Neural cell (in vitro differentiated cells): ENCODE data around the gene HOXA10. TPM values are rescaled to one million over a fixed set of nuclear protein-coding genes. Genes with fewer than 3 reads are reported as not detected.
A peak's percentile ranks its signal among the peaks of the same experiment; 100 is the strongest.

ENCODE experiments used
- H2AFZ ChIP-seq: fragments of 200-600, 300-800 bp; sonication (generic), shearing (Covaris generic); 2 replicates; pipeline ENCODE4 v1.6.0; 2014; ENCODE audit warnings: low read depth, mild to moderate bottlenecking, antibody characterized with exemption, low read length, moderate library complexity
- H3F3A ChIP-seq: fragments of 200-600 bp; shearing (Covaris generic); 2 replicates; pipeline ENCODE4 v1.6.1; 2016; ENCODE audit warnings: mild to moderate bottlenecking, moderate library complexity, mixed read lengths, antibody characterized with exemption, low read length; ENCODE audit not compliant: insufficient read depth, poor library complexity, severe bottlenecking
- H3K27ac ChIP-seq: fragments of 200-600, 300-800 bp; sonication (generic), shearing (Covaris generic); 2 replicates; pipeline ENCODE4 v1.5.1; 2014; ENCODE audit warnings: mild to moderate bottlenecking, low read length, moderate library complexity
- H3K27me3 ChIP-seq: fragments of 300-800, 200-600 bp; sonication (generic), shearing (Covaris generic); 2 replicates; pipeline ENCODE4 v1.6.0; 2014; ENCODE audit warnings: mild to moderate bottlenecking, low read depth, low read length, moderate library complexity; ENCODE audit not compliant: insufficient read depth
- H3K36me3 ChIP-seq: fragments of 300-800, 200-600 bp; sonication (generic), shearing (Covaris generic); 2 replicates; pipeline ENCODE4 v1.5.1; 2014; ENCODE audit warnings: mild to moderate bottlenecking, antibody characterized with exemption, low read length, moderate library complexity; ENCODE audit not compliant: insufficient read depth
- H3K4me2 ChIP-seq: fragments of 300-800, 200-600 bp; sonication (generic), shearing (Covaris generic); 2 replicates; pipeline ENCODE4 v1.6.0; 2014; ENCODE audit warnings: mild to moderate bottlenecking, low read length
- H3K4me3 ChIP-seq: fragments of 300-800, 200-600 bp; sonication (generic), shearing (Covaris generic); 2 replicates; pipeline ENCODE4 v1.5.1; 2014; ENCODE audit warnings: mild to moderate bottlenecking, low read length, moderate library complexity
- H3K79me2 ChIP-seq: fragments of 200-600 bp; shearing (Covaris generic); replicated peaks from 2 replicates; pipeline ENCODE4 v1.6.0; 2014; ENCODE audit warnings: mild to moderate bottlenecking, low read length, moderate library complexity; ENCODE audit not compliant: insufficient read depth
- H3K9ac ChIP-seq: fragments of 300-800, 200-600 bp; sonication (generic), shearing (Covaris generic); 2 replicates; pipeline ENCODE4 v1.6.1; 2016; ENCODE audit warnings: mild to moderate bottlenecking, low read length, mixed read lengths
- H3K9me2 ChIP-seq: fragments of 200-600 bp; shearing (Covaris generic); 2 replicates; pipeline ENCODE4 v1.6.1; 2016; ENCODE audit warnings: mild to moderate bottlenecking, low read length, mixed read lengths; ENCODE audit not compliant: insufficient read depth
- H3K9me3 ChIP-seq: fragments of 200-600, 300-800 bp; sonication (generic), shearing (Covaris generic); 2 replicates; pipeline ENCODE4 v1.6.1; 2016; ENCODE audit warnings: mild to moderate bottlenecking, mixed run types, low read length, moderate library complexity, mixed read lengths
- H4K20me1 ChIP-seq: fragments of 200-600 bp; shearing (Covaris generic); 2 replicates; pipeline ENCODE4 v1.6.1; 2016; ENCODE audit warnings: mild to moderate bottlenecking, mixed run types; ENCODE audit not compliant: insufficient read depth
- CTCF ChIP-seq: fragments of 450-650 bp; IDR thresholded peaks from 2 replicates; pipeline ENCODE4 v1.5.1; 2014; ENCODE audit warnings: antibody characterized with exemption, mild to moderate bottlenecking, moderate library complexity; ENCODE audit not compliant: poor library complexity, severe bottlenecking
- EP300 ChIP-seq: fragments of 450-650 bp; conservative IDR thresholded peaks from 2 replicates; pipeline ENCODE4 v1.6.1; 2014; ENCODE audit warnings: antibody characterized with exemption, mild to moderate bottlenecking, moderate library complexity; ENCODE audit not compliant: poor library complexity, severe bottlenecking
- EZH2 ChIP-seq: fragments of 200-600, 300-800 bp; shearing (Covaris generic), sonication (generic); IDR thresholded peaks from 2 replicates; pipeline ENCODE4 v1.6.1; 2014; ENCODE audit warnings: antibody characterized with exemption, low read length, borderline replicate concordance, mild to moderate bottlenecking; ENCODE audit not compliant: insufficient read depth, poor library complexity, severe bottlenecking
- MXI1 ChIP-seq: fragments of 450-650 bp; conservative IDR thresholded peaks from 2 replicates; pipeline ENCODE4 v1.6.1; 2014; ENCODE audit warnings: antibody characterized with exemption, mild to moderate bottlenecking; ENCODE audit not compliant: poor library complexity, severe bottlenecking
- POLR2AphosphoS5 ChIP-seq: IDR thresholded peaks from 2 replicates; pipeline ENCODE4 v1.6.1; 2012
- RAD21 ChIP-seq: fragments of 450-650 bp; conservative IDR thresholded peaks from 2 replicates; pipeline ENCODE4 v1.6.1; 2014; ENCODE audit warnings: antibody characterized with exemption, mild to moderate bottlenecking, moderate library complexity
- REST ChIP-seq: IDR thresholded peaks from 2 replicates; pipeline ENCODE4 v1.6.1; 2012; ENCODE audit warnings: borderline replicate concordance
- SMC3 ChIP-seq: fragments of 450-650 bp; conservative IDR thresholded peaks from 2 replicates; pipeline ENCODE4 v1.6.1; 2014; ENCODE audit warnings: antibody characterized with exemption, mild to moderate bottlenecking, moderate library complexity; ENCODE audit not compliant: poor library complexity
- TAF1 ChIP-seq: IDR thresholded peaks from 2 replicates; pipeline ENCODE4 v1.6.1; 2012; ENCODE audit warnings: low read depth
- polyA plus RNA-seq: library from polyadenylated mRNA; depleted of rRNA; stranded (reverse); fragments of >200 nt; gene quantifications from 2 replicates; pipeline ENCODE4 v1.2.3, GENCODE V29; 2014

HOXA10 gene
- polyA plus RNA-seq, 1 donor from 2014 or later, result not detected

- no peak overlapping the region for H3K4me2 ChIP-seq
- no peak overlapping the region for H3K9ac ChIP-seq
- H3K9me3 ChIP-seq, result no peaks in the 10 kb centered on the region
- H4K20me1 ChIP-seq, result no peaks in the 10 kb centered on the region
- H3K79me2 ChIP-seq, result no peaks in the 10 kb centered on the region
- no peak overlapping the region for H3K4me3 ChIP-seq
- no peaks in the 10 kb centered on the region for H3K36me3 ChIP-seq
- no peak overlapping the region for H3K27ac ChIP-seq
- TF ChIP-seq POLR2AphosphoS5 (peak; percentile 77), REST (no peak)
- no peak overlapping the region for H2AFZ ChIP-seq
- peaks cover 100% of the 10 kb centered on the region for H3K27me3 ChIP-seq
- H3K9me2 ChIP-seq, result no peaks in the 10 kb centered on the region
- no peaks in the 10 kb centered on the region for H3F3A ChIP-seq
These were observed 37.7 kb upstream of the HOXA10 start for GRCh38 chr7:27211764-27212204.

GRCh38 chr7:27211084-27211446, 36.9 kb upstream of the HOXA10 start:
- Histone ChIP-seq H3K9me3 (no peaks in the 10 kb centered on the region), H3F3A (no peaks in the 10 kb centered on the region), H3K27ac (no peak overlapping the region), H3K4me3 (no peak overlapping the region), H4K20me1 (no peaks in the 10 kb centered on the region), H3K9ac (no peak overlapping the region), H3K4me2 (no peak overlapping the region), H2AFZ (no peak overlapping the region), H3K36me3 (no peaks in the 10 kb centered on the region), H3K9me2 (no peaks in the 10 kb centered on the region), H3K27me3 (peaks cover 100% of the 10 kb centered on the region), H3K79me2 (no peaks in the 10 kb centered on the region)
- TF ChIP-seq MXI1 (no peak), POLR2AphosphoS5 (no peak), RAD21 (no peak), TAF1 (no peak), EZH2 (no peak), CTCF (no peak), EP300 (no peak)

- no peaks in the 10 kb centered on the region for H3K79me2 ChIP-seq
- H3K27ac ChIP-seq, result no peak overlapping the region
- H3K9me2 ChIP-seq, result no peaks in the 10 kb centered on the region
- H3K4me2 ChIP-seq, result no peak overlapping the region
- peaks cover 100% of the 10 kb centered on the region for H3K27me3 ChIP-seq
- no peak for TF ChIP-seq TAF1
- TF ChIP-seq SMC3, result peak; percentile 76
- no peak for TF ChIP-seq REST
- TF ChIP-seq MXI1, result no peak
- no peak for TF ChIP-seq EP300
- TF ChIP-seq POLR2AphosphoS5, result no peak
- no peak for TF ChIP-seq EZH2
- peak; percentile 67 for TF ChIP-seq RAD21
- TF ChIP-seq CTCF, result peak; percentile 71
- no peaks in the 10 kb centered on the region for H3F3A ChIP-seq
- no peak overlapping the region for H2AFZ ChIP-seq
- no peaks in the 10 kb centered on the region for H3K9me3 ChIP-seq
- no peak overlapping the region for H3K9ac ChIP-seq
- no peaks in the 10 kb centered on the region for H4K20me1 ChIP-seq
- no peak overlapping the region for H3K4me3 ChIP-seq
- no peaks in the 10 kb centered on the region for H3K36me3 ChIP-seq
These were observed 36.4 kb upstream of the HOXA10 start for GRCh38 chr7:27210441-27211083.
